HepG2 (cell line): ENCODE data around the gene PSMB11. TPM values are rescaled to one million over a fixed set of nuclear protein-coding genes. Genes with fewer than 3 reads are reported as not detected.

Experiments
- HHEX ChIP-seq: IDR thresholded peaks from 2 replicates; pipeline ENCODE4 v1.6.1; 2016; ENCODE audit warnings: control low read depth
- NKX3-1 ChIP-seq: sonication (generic); formaldehyde crosslinking; IDR thresholded peaks from 2 replicates; pipeline ENCODE4 v1.5.0; 2020; ENCODE audit warnings: missing genetic modification reagents
- NR3C1 ChIP-seq: sonication (generic); formaldehyde crosslinking; IDR thresholded peaks from 2 replicates; pipeline ENCODE4 v1.4.0; 2020; ENCODE audit warnings: missing genetic modification reagents
- PATZ1 ChIP-seq: sonication (generic); formaldehyde crosslinking; IDR thresholded peaks from 2 replicates; pipeline ENCODE4 v1.4.0; 2020; ENCODE audit warnings: missing genetic modification reagents
- PLRG1 ChIP-seq: fragments of 450-650 bp; conservative IDR thresholded peaks from 2 replicates; pipeline ENCODE4 v1.6.1; 2016
- SALL2 ChIP-seq: sonication (generic); formaldehyde crosslinking; IDR thresholded peaks from 2 replicates; pipeline ENCODE4 v1.8.1; 2023; ENCODE audit warnings: mild to moderate bottlenecking, missing genetic modification reagents, inconsistent platforms
- YY1 ChIP-seq: IDR thresholded peaks from 2 replicates; pipeline ENCODE4 v1.6.1; 2011; ENCODE audit warnings: low read length, low read depth, moderate library complexity, mild to moderate bottlenecking; ENCODE audit not compliant: insufficient read depth, insufficient replicate concordance
- ZBTB42 ChIP-seq: sonication (generic); formaldehyde crosslinking; IDR thresholded peaks from 2 replicates; pipeline ENCODE4 v1.5.0; 2020; ENCODE audit warnings: mild to moderate bottlenecking, missing genetic modification reagents
- ZNF124 ChIP-seq: sonication (generic); formaldehyde crosslinking; IDR thresholded peaks from 2 replicates; pipeline ENCODE4 v1.4.0; 2020; ENCODE audit warnings: missing genetic modification reagents
- ZNF496 ChIP-seq: sonication (generic); formaldehyde crosslinking; IDR thresholded peaks from 2 replicates; pipeline ENCODE4 v1.8.1; 2023; ENCODE audit warnings: mild to moderate bottlenecking, moderate library complexity, missing genetic modification reagents; ENCODE audit not compliant: insufficient replicate concordance
- ZNF546 ChIP-seq: sonication (generic); formaldehyde crosslinking; conservative IDR thresholded peaks from 2 replicates; pipeline ENCODE4 v1.8.1; 2023; ENCODE audit warnings: mild to moderate bottlenecking, missing genetic modification reagents
- ZNF547 ChIP-seq: sonication (generic); formaldehyde crosslinking; IDR thresholded peaks from 2 replicates; pipeline ENCODE4 v1.5.1; 2020; ENCODE audit warnings: mild to moderate bottlenecking, missing genetic modification reagents
- ZNF614 ChIP-seq: IDR thresholded peaks from 2 replicates; pipeline ENCODE4 v1.6.1; 2018; ENCODE audit warnings: missing biosample characterization, missing genetic modification reagents, inconsistent platforms, borderline replicate concordance
- ZNF678 ChIP-seq: sonication (generic); formaldehyde crosslinking; IDR thresholded peaks from 2 replicates; pipeline ENCODE4 v1.4.0; 2020; ENCODE audit warnings: mild to moderate bottlenecking, missing genetic modification reagents
- ZNF839 ChIP-seq: sonication (generic); formaldehyde crosslinking; IDR thresholded peaks from 2 replicates; pipeline ENCODE4 v1.4.0; 2020; ENCODE audit warnings: missing genetic modification reagents, mild to moderate bottlenecking, borderline replicate concordance
- polyA plus RNA-seq, 8 experiments: library from polyadenylated mRNA; depleted of rRNA in 3 of 8; stranded (reverse) in 7 of 8; unstranded in 1 of 8; fragments of >200 nt; fragmentation: Illumina TruSeq in 4 of 8; extraction: Trizol in 4 of 8; gene quantifications; 2 replicates each; pipeline versions ENCODE4 v1.2.1 to v1.2.3, GENCODE V29; 2011 to 2016; ENCODE audit warnings: low read depth in 4 of 8, missing spikeins in 1 of 8, mixed read lengths in 1 of 8; ENCODE audit not compliant: insufficient read depth in 1 of 8
- total RNA-seq, 5 experiments: library from RNA; depleted of rRNA; stranded (reverse); fragments of >200 nt; fragmentation: Illumina TruSeq; extraction: Trizol; gene quantifications; 2 replicates each; pipeline ENCODE4 v1.2.3, GENCODE V29; 2016; ENCODE audit warnings: low read depth in 1 of 5
- TF ChIP-seq, protein P1 (sequence below): sonication (generic); formaldehyde crosslinking; IDR thresholded peaks from 2 replicates; pipeline ENCODE4 v1.4.0; 2020; ENCODE audit warnings: low read depth, missing genetic modification reagents
- TF ChIP-seq, protein P2 (sequence below), 2 experiments: sonication (generic) in 1 of 2; formaldehyde crosslinking in 1 of 2; IDR thresholded peaks; 2 replicates each; pipeline versions ENCODE4 v1.4.0 to v1.6.1; 2018 to 2020; ENCODE audit warnings: missing genetic modification reagents in 2 of 2, borderline replicate concordance in 1 of 2, low read depth in 1 of 2, mild to moderate bottlenecking in 1 of 2, missing biosample characterization in 1 of 2
- TF ChIP-seq, protein P3 (sequence below): sonication (generic); formaldehyde crosslinking; IDR thresholded peaks from 2 replicates; pipeline ENCODE4 v1.5.1; 2020; ENCODE audit warnings: mild to moderate bottlenecking, missing genetic modification reagents

The PSMB11 gene
- total and polyA plus RNA-seq, 2 of the 13 experiments (the other 11 are each of a cell fraction or from before 2014, with no cell fraction given), result not detected

GRCh38 chr14:23035303-23036144 is 6.5 kb upstream of the PSMB11 start (continued):
- TF ChIP-seq, protein P1, sequence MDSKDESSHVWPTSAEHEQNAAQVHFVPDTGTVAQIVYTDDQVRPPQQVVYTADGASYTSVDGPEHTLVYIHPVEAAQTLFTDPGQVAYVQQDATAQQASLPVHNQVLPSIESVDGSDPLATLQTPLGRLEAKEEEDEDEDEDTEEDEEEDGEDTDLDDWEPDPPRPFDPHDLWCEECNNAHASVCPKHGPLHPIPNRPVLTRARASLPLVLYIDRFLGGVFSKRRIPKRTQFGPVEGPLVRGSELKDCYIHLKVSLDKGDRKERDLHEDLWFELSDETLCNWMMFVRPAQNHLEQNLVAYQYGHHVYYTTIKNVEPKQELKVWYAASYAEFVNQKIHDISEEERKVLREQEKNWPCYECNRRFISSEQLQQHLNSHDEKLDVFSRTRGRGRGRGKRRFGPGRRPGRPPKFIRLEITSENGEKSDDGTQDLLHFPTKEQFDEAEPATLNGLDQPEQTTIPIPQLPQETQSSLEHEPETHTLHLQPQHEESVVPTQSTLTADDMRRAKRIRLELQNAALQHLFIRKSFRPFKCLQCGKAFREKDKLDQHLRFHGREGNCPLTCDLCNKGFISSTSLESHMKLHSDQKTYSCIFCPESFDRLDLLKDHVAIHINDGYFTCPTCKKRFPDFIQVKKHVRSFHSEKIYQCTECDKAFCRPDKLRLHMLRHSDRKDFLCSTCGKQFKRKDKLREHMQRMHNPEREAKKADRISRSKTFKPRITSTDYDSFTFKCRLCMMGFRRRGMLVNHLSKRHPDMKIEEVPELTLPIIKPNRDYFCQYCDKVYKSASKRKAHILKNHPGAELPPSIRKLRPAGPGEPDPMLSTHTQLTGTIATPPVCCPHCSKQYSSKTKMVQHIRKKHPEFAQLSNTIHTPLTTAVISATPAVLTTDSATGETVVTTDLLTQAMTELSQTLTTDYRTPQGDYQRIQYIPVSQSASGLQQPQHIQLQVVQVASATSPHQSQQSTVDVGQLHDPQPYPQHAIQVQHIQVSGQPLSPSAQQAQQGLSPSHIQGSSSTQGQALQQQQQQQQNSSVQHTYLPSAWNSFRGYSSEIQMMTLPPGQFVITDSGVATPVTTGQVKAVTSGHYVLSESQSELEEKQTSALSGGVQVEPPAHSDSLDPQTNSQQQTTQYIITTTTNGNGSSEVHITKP (CRISPR knock-in tag), result no peak
- TF ChIP-seq ZNF547 (CRISPR knock-in tag) (no peak), ZNF124 (CRISPR knock-in tag) (no peak), ZNF839 (no peak), ZNF614 (CRISPR knock-in tag) (peak; percentile 10; the same call in 1 of the 2 replicates), SALL2 (CRISPR knock-in tag) (no peak), NKX3-1 (CRISPR knock-in tag) (no peak), ZNF546 (CRISPR knock-in tag) (no peak), ZBTB42 (no peak), YY1 (no peak), PLRG1 (no peak), HHEX (peak; percentile 51; the same call in 1 of the 2 replicates), ZNF496 (CRISPR knock-in tag) (no peak), ZNF678 (CRISPR knock-in tag) (no peak), NR3C1 (CRISPR knock-in tag) (no peak), PATZ1 (no peak)
- TF ChIP-seq, protein P2, sequence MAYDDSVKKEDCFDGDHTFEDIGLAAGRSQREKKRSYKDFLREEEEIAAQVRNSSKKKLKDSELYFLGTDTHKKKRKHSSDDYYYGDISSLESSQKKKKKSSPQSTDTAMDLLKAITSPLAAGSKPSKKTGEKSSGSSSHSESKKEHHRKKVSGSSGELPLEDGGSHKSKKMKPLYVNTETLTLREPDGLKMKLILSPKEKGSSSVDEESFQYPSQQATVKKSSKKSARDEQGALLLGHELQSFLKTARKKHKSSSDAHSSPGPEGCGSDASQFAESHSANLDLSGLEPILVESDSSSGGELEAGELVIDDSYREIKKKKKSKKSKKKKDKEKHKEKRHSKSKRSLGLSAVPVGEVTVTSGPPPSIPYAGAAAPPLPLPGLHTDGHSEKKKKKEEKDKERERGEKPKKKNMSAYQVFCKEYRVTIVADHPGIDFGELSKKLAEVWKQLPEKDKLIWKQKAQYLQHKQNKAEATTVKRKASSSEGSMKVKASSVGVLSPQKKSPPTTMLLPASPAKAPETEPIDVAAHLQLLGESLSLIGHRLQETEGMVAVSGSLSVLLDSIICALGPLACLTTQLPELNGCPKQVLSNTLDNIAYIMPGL (CRISPR knock-in tag; IDR thresholded peaks at IDR 0.05; ENCODE audit: borderline replicate concordance in 1 of 2, low read depth in 1 of 2), result no peak; a peak in 1 of 4 replicates
- TF ChIP-seq, protein P3, sequence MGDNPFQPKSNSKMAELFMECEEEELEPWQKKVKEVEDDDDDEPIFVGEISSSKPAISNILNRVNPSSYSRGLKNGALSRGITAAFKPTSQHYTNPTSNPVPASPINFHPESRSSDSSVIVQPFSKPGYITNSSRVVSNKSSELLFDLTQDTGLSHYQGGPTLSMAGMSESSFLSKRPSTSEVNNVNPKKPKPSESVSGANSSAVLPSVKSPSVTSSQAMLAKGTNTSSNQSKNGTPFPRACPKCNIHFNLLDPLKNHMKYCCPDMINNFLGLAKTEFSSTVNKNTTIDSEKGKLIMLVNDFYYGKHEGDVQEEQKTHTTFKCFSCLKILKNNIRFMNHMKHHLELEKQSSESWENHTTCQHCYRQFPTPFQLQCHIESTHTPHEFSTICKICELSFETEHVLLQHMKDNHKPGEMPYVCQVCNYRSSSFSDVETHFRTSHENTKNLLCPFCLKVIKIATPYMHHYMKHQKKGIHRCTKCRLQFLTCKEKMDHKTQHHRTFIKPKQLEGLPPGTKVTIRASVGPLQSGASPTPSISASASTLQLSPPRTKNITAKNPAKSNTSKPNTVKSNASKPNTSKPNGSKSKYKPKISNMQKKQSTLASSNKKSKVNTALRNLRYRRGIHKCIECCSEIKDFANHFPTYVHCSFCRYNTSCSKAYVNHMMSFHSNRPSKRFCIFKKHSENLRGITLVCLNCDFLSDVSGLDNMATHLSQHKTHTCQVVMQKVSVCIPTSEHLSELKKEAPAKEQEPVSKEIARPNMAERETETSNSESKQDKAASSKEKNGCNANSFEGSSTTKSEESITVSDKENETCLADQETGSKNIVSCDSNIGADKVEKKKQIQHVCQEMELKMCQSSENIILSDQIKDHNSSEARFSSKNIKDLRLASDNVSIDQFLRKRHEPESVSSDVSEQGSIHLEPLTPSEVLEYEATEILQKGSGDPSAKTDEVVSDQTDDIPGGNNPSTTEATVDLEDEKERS, result no peak
